HG02571 (cell line): ENCODE data around the gene KLHL17.
"Not testable (repeated sequence)": the region's sequence is repeated elsewhere in the genome, so short reads cannot be mapped to it uniquely, and the experiment has no call there.

ENCODE experiments used
- ATAC-seq: cut with Tn5 transposase; IDR thresholded peaks from one replicate; pipeline ENCODE4 v1.9.1; 2021; ENCODE audit warnings: mild to moderate bottlenecking, moderate library complexity; ENCODE audit not compliant: unreplicated experiment

Gene KLHL17

GRCh38 chr1:998995-999724 lies 38.8 kb downstream of the KLHL17 start:
- no peak for ATAC-seq

GRCh38 chr1:999725-1000356 lies 39.5 kb downstream of the KLHL17 start, which contains the start of gene HES4:
Gene HES4 (minus strand): TSS chr1:1000097. CDS start chr1:999973, 124 bp downstream.
- ATAC-seq: no peak

GRCh38 chr1:1000357-1001056 lies 40.1 kb downstream of the KLHL17 start:
- ATAC-seq: no peak

- no peak for ATAC-seq
Measured at GRCh38 chr1:1001057-1001783, 40.8 kb downstream of the KLHL17 start.

GRCh38 chr1:1003618-1004419 lies 43.4 kb downstream of the KLHL17 start:
- no peak for ATAC-seq

GRCh38 chr1:1004420-1004779 lies 44.0 kb downstream of the KLHL17 start:
- no peak for ATAC-seq

GRCh38 chr1:1004780-1005697 lies 44.7 kb downstream of the KLHL17 start:
- ATAC-seq: no peak

GRCh38 chr1:1005774-1006304 lies 45.5 kb downstream of the KLHL17 start:
- ATAC-seq: no peak

- no peak for ATAC-seq
Measured at GRCh38 chr1:1006305-1007159, 46.1 kb downstream of the KLHL17 start.

GRCh38 chr1:1010131-1010530 lies 49.7 kb downstream of the KLHL17 start:
- ATAC-seq: not testable (repeated sequence)

GRCh38 chr1:1011396-1011949 lies 51.1 kb downstream of the KLHL17 start:
- no peak for ATAC-seq

GRCh38 chr1:1012736-1013104 lies 52.3 kb downstream of the KLHL17 start:
- ATAC-seq: not testable (repeated sequence)

GRCh38 chr1:1013105-1013921 lies 52.9 kb downstream of the KLHL17 start, which contains the start of gene ISG15:
Gene ISG15 (plus strand): TSS chr1:1013497. CDS start chr1:1013574, 77 bp downstream.
- peak; percentile 72 for ATAC-seq

- ATAC-seq: no peak
Measured at GRCh38 chr1:1013922-1014648, 53.7 kb downstream of the KLHL17 start.

- no peak for ATAC-seq
Measured at GRCh38 chr1:1014799-1015681, 54.7 kb downstream of the KLHL17 start.
